Measurements from ENCODE around the gene NLRP5.

DNA sequence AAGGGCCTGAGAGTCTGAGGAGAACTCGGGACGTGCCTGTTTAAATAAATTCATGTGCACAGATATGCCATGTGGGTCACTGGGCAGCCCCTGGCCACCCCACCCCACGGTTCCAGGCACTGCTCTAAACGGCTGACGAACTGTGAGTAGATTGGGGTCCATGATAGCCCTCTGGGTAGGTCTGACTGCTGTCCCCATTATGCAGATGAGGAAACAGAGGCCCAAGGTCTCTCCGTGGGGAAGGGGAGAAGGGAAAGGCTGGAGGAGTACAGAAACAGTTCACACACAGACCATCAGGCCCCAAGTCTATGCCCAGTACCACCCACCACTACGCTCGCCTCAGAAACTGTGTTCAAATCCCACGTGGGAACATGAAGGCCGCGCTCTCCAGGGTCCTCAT is 120.4 kb downstream of the NLRP5 start:
- TF ChIP-seq POLR2A (IDR thresholded peaks at IDR 0.05; ENCODE audit: low read depth): no peak
- TF ChIP-seq CTCF (IDR thresholded peaks at IDR 0.05): no peak

All from esophagus muscularis mucosa (tissue), 3 donors.